Panc1 (cell line): ENCODE measurements around the gene TREM2. TPM values are rescaled to one million over a fixed set of nuclear protein-coding genes. Genes with fewer than 3 reads are reported as not detected.

Source experiments
- ATAC-seq: fragments of 200-7000 bp; cut with Tn5 transposase; 2 replicates; pipeline ENCODE4 v1.9.1; 2020; ENCODE audit warnings: mild to moderate bottlenecking, moderate library complexity
- BruUV-seq: library from RNA; stranded (reverse); fragments of 400-500 nt; replicated peaks from 2 replicates; lab custom pipeline; 2021; lab: Mats Ljungman, UMichigan
- CTCF ChIA-PET: fragments of 300-600 bp; sonication (Branson Sonifier 250); formaldehyde crosslinking; loops from one replicate; lab custom pipeline; 2022; ENCODE audit warnings: antibody characterized with exemption; lab: Charles Lee
- POLR2A ChIA-PET: fragments of 300-600 bp; sonication (Branson Sonifier 250); formaldehyde crosslinking; loops from one replicate; lab custom pipeline; 2022; ENCODE audit warnings: antibody characterized with exemption; lab: Charles Lee
- DNase-seq: peaks from one replicate; pipeline ENCODE4 v3.0.0-alpha.2; 2010; ENCODE audit warnings: low read depth, low spot score
- H3K27ac ChIP-seq: 2 replicates; pipeline ENCODE4 v1.5.1; 2011; ENCODE audit warnings: mild to moderate bottlenecking, low read length, inconsistent platforms
- H3K27me3 ChIP-seq: fragments of 200-500 bp; sonication (Bioruptor generic); 2 replicates; pipeline ENCODE4 v1.6.0; 2014; ENCODE audit warnings: low read length, inconsistent platforms; ENCODE audit not compliant: control insufficient read depth, insufficient read depth
- H3K36me3 ChIP-seq: fragments of 200-500 bp; sonication (Bioruptor generic); 2 replicates; pipeline ENCODE4 v1.5.1; 2014; ENCODE audit warnings: inconsistent platforms, mild to moderate bottlenecking, low read length, moderate library complexity; ENCODE audit not compliant: control insufficient read depth, insufficient read depth
- H3K4me1 ChIP-seq: 2 replicates; pipeline ENCODE4 v1.5.1; 2011; ENCODE audit warnings: inconsistent platforms, mild to moderate bottlenecking, low read length, moderate library complexity; ENCODE audit not compliant: control insufficient read depth, insufficient read depth
- H3K4me3 ChIP-seq, 2 experiments: 2 replicates each; pipeline ENCODE4 v1.5.1; 2011 to 2012; ENCODE audit warnings: low read depth in 2 of 2, low read length in 2 of 2, mild to moderate bottlenecking in 2 of 2, inconsistent platforms in 1 of 2, moderate library complexity in 1 of 2
- H3K9me3 ChIP-seq: fragments of 200-500 bp; sonication (Bioruptor generic); 2 replicates; pipeline ENCODE4 v1.5.1; 2014; ENCODE audit warnings: low read depth, mild to moderate bottlenecking, inconsistent platforms, low read length, moderate library complexity; ENCODE audit not compliant: control insufficient read depth, insufficient read depth
- CTCF ChIP-seq: fragments of 450-650 bp; IDR thresholded peaks from 2 replicates; pipeline ENCODE4 v1.5.1; 2017; ENCODE audit warnings: mild to moderate bottlenecking
- POLR2AphosphoS5 ChIP-seq: IDR thresholded peaks from 2 replicates; pipeline ENCODE4 v1.6.1; 2012; ENCODE audit warnings: mild to moderate bottlenecking, low read depth, low read length, moderate library complexity
- REST ChIP-seq, 2 experiments: IDR thresholded peaks; 2 replicates each; pipeline ENCODE4 v1.6.1; 2011 to 2012; ENCODE audit warnings: low read depth in 2 of 2, control low read depth in 1 of 2, low read length in 1 of 2, mild to moderate bottlenecking in 1 of 2, moderate library complexity in 1 of 2; ENCODE audit not compliant: insufficient read depth in 1 of 2
- SIN3A ChIP-seq: IDR thresholded peaks from 2 replicates; pipeline ENCODE4 v1.6.1; 2012; ENCODE audit warnings: low read depth, mild to moderate bottlenecking, low read length, moderate library complexity, borderline replicate concordance; ENCODE audit not compliant: insufficient read depth
- TCF7L2 ChIP-seq: IDR thresholded peaks from 2 replicates; pipeline ENCODE4 v1.6.1; 2011; ENCODE audit warnings: mild to moderate bottlenecking, low read depth, low read length, inconsistent platforms
- in situ Hi-C: cut with HindIII; loops from 2 replicates; pipeline ENCODE4 v1.10.0; 2016; ENCODE audit warnings: low sequenced_read_pairs, low pct_unique_long_range_greater_than_20kb
- intact Hi-C: fragments of 100-400 bp; cut with micrococcal nuclease; formaldehyde crosslinking; loops from one replicate; pipeline ENCODE4 v1.10.0; 2022; ENCODE audit not compliant: unreplicated experiment
- total RNA-seq: library from RNA; stranded (reverse); gene quantifications from one replicate; pipeline ENCODE4 v1.2.1, GENCODE V29; 2021; ENCODE audit not compliant: unreplicated experiment

The TREM2 gene
- total RNA-seq, 1 experiment from 2014 or later: not detected

GRCh38 chr6:41171908-41172307 lies 9.0 kb upstream of the TREM2 start:
- CTCF ChIA-PET: interaction anchor here (0.6 kb wide), 1 partner anchor 149 kb away, joined by 4 read pairs; no protein-coding TSS in a partner anchor
- in situ Hi-C loops: no loop called here
- POLR2A ChIA-PET: no interaction called here

GRCh38 chr6:41170547-41171160 lies 7.7 kb upstream of the TREM2 start:
- ChIA-PET CTCF (no interaction called here), POLR2A (interaction anchor here (0.5 kb wide), 1 partner anchor 1764 kb away, joined by 4 read pairs; no protein-coding TSS in a partner anchor)
- TF ChIP-seq REST (IDR thresholded peaks at IDR 0.05; ENCODE audit: insufficient read depth in 1 of 2, low read depth in 2 of 2, low read length in 1 of 2): no peak
- TF ChIP-seq CTCF: no peak
- TF ChIP-seq POLR2AphosphoS5: no peak
- no peak for TF ChIP-seq SIN3A
- TF ChIP-seq TCF7L2: no peak
- DNase-seq (no peak), ATAC-seq (no peak)
- BruUV-seq: no TSS peak
- Histone ChIP-seq H3K27me3 (peaks cover 10% of the 10 kb centered on the region), H3K36me3 (no peaks in the 10 kb centered on the region), H3K27ac (no peak overlapping the region), H3K4me3 (no peak overlapping the region), H3K9me3 (no peaks in the 10 kb centered on the region), H3K4me1 (no peaks in the 10 kb centered on the region)
- in situ Hi-C loops (no loop called here), intact Hi-C loops (no loop called here)

More at GRCh38 chr6:41171908-41172307, 9.0 kb upstream of the TREM2 start:
- ATAC-seq (no peak), DNase-seq (no peak)
- Histone ChIP-seq H3K9me3 (no peaks in the 10 kb centered on the region), H3K27me3 (peaks cover 5% of the 10 kb centered on the region; the same call in 1 of the 2 replicates), H3K4me1 (no peaks in the 10 kb centered on the region), H3K4me3 (no peak overlapping the region), H3K36me3 (no peaks in the 10 kb centered on the region), H3K27ac (no peak overlapping the region)
- TF ChIP-seq TCF7L2 (no peak), POLR2AphosphoS5 (no peak), CTCF (no peak), SIN3A (no peak), REST (IDR thresholded peaks at IDR 0.05; ENCODE audit: insufficient read depth in 1 of 2, low read depth in 2 of 2, low read length in 1 of 2) (no peak)
- intact Hi-C loops: no loop called here
- no TSS peak for BruUV-seq
